ENCODE data around the gene FNDC3B.

FNDC3B gene

GRCh38 chr3:172139528-172140276 is 100.3 kb downstream of the FNDC3B start:
- no peak for FAIRE-seq

GRCh38 chr3:172140499-172141391 is 101.4 kb downstream of the FNDC3B start:
- FAIRE-seq = no peak

- FAIRE-seq = no peak
Observed at GRCh38 chr3:172142051-172142863, 102.9 kb downstream of the FNDC3B start.

GRCh38 chr3:172142864-172143451 is 103.6 kb downstream of the FNDC3B start:
- FAIRE-seq = no peak

GRCh38 chr3:172143739-172144497 is 104.5 kb downstream of the FNDC3B start:
- no peak for FAIRE-seq

- no peak for FAIRE-seq
Observed at GRCh38 chr3:172144601-172145000, 105.2 kb downstream of the FNDC3B start.

- no peak for FAIRE-seq
Observed at GRCh38 chr3:172145031-172145686, 105.8 kb downstream of the FNDC3B start.

GRCh38 chr3:172146349-172146748 is 107.0 kb downstream of the FNDC3B start:
- no peak for FAIRE-seq

GRCh38 chr3:172147113-172147818 is 107.9 kb downstream of the FNDC3B start:
- no peak for FAIRE-seq

GRCh38 chr3:172148241-172148640 is 108.9 kb downstream of the FNDC3B start:
- no peak for FAIRE-seq

- no peak for FAIRE-seq
Observed at GRCh38 chr3:172148702-172149565, 109.6 kb downstream of the FNDC3B start.

GRCh38 chr3:172150268-172150667 is 110.9 kb downstream of the FNDC3B start:
- no peak for FAIRE-seq

- FAIRE-seq = no peak
Observed at GRCh38 chr3:172150913-172151650, 111.7 kb downstream of the FNDC3B start.

GRCh38 chr3:172151651-172152649 is 112.6 kb downstream of the FNDC3B start:
- FAIRE-seq = no peak

- no peak for FAIRE-seq
Observed at GRCh38 chr3:172152874-172153273, 113.5 kb downstream of the FNDC3B start.

GRCh38 chr3:172153335-172153861 is 114.0 kb downstream of the FNDC3B start:
- no peak for FAIRE-seq

Measured in islet of Langerhans (tissue), 1 donor.